Heart left ventricle (tissue), 16 donors: ENCODE measurements around the gene NKX6-1. TPM values are rescaled to one million over a fixed set of nuclear protein-coding genes. Genes with fewer than 3 reads are reported as not detected.

ENCODE experiments used
- ATAC-seq, 4 donors: fragments of 200-7000 bp; cut with Tn5 transposase; one replicate each; pipeline ENCODE4 v1.9.1; 2020 to 2022; ENCODE audit warnings: moderate library complexity in 4 of 4, mild to moderate bottlenecking in 3 of 4, moderate number of reproducible peaks in 1 of 4
- DNase-seq, 5 donors: peaks; one replicate each; pipeline ENCODE4 v3.0.0-alpha.2; 2020
- H3K27ac ChIP-seq, 12 donors: fragments of 200-600 bp; sonication (generic) in 4 of 12; one replicate each; pipeline versions ENCODE4 v1.5.0 to v1.8.0; 2016 to 2022; ENCODE audit warnings: mild to moderate bottlenecking in 2 of 12
- H3K27me3 ChIP-seq, 9 donors: fragments of 200-600 bp; sonication (generic) in 2 of 9; one replicate each; pipeline versions ENCODE4 v1.5.1 to v1.8.0; 2016 to 2022; ENCODE audit warnings: mild to moderate bottlenecking in 3 of 9
- H3K36me3 ChIP-seq, 9 donors: fragments of 200-600 bp; sonication (generic) in 2 of 9; one replicate each; pipeline versions ENCODE4 v1.5.0 to v1.8.0; 2018 to 2022; ENCODE audit warnings: mild to moderate bottlenecking in 2 of 9
- H3K4me1 ChIP-seq, 12 donors: fragments of 200-600 bp; sonication (generic) in 4 of 12; one replicate each; pipeline versions ENCODE4 v1.5.0 to v1.8.0; 2016 to 2022; ENCODE audit warnings: mild to moderate bottlenecking in 3 of 12
- H3K4me3 ChIP-seq, 12 donors: fragments of 200-600 bp; sonication (generic) in 4 of 12; one replicate each; pipeline versions ENCODE4 v1.5.0 to v1.8.0; 2017 to 2022; ENCODE audit warnings: mild to moderate bottlenecking in 9 of 12, moderate library complexity in 4 of 12
- H3K9me3 ChIP-seq, 12 donors: fragments of 200-600 bp; sonication (generic) in 4 of 12; one replicate each; pipeline versions ENCODE4 v1.5.0 to v1.8.0; 2016 to 2022; ENCODE audit warnings: mild to moderate bottlenecking in 1 of 12
- POLR2A ChIP-seq, 2 donors: fragments of 450-650 bp; IDR thresholded peaks; one replicate each; pipeline ENCODE4 v1.6.1; 2017; ENCODE audit warnings: antibody characterized with exemption in 2 of 2, mild to moderate bottlenecking in 2 of 2, moderate library complexity in 2 of 2
- WGBS, 4 donors: extraction: QIAGEN DNeasy Blood & Tissue Kit in 2 of 4; methylation state at CpG; one replicate each; pipeline versions ENCODE4 v1.1.5 to v1.1.7; 2013 to 2018; 5-methylcytosine and 5-hydroxymethylcytosine counted together
- intact Hi-C, 10 donors: fragments of 100-400 bp; cut with DNase I; formaldehyde crosslinking; loops; one replicate each; pipeline versions ENCODE4 v1.11.1 to v1.14.2; 2022
- polyA plus RNA-seq, 2 donors: library from polyadenylated mRNA; stranded (reverse); fragments of 200-250 nt; gene quantifications; one replicate each; pipeline ENCODE4 v1.2.3, GENCODE V29; 2013
- total RNA-seq, 9 donors: library from RNA; depleted of rRNA in 2 of 9; stranded (reverse); fragments of >200 nt in 2 of 9; fragmentation: NEBNext Ultra II Directional in 3 of 9; extraction: Animal tissue kit (Norgen Biotek cat#: 25700) in 3 of 9; gene quantifications; one replicate each; pipeline versions ENCODE4 v1.1.0 to v1.2.4, GENCODE V29; 2016 to 2023
- TF ChIP-seq, protein P1 (sequence below), 12 donors: fragments of 200-600 bp; sonication (generic) in 4 of 12; IDR thresholded peaks; one replicate each; pipeline versions ENCODE4 v1.5.0 to v1.8.0; 2018 to 2022; ENCODE audit warnings: antibody characterized with exemption in 12 of 12, mild to moderate bottlenecking in 5 of 12
- donor health status: ischemic (EF 13 %, LVEDD 7.1; RV severe dilation, severe dysfunction).
- donor health status: healthy with polysubstance abuse.
- donor health status: DM: no; HTN: yes; CAD: no.
- donor health status: DM: no; HTN: no; CAD: no.
- donor health status: ischemic (EF 25% LVEDD 6.9; RV normal size, moderate dysfunction).
- donor health status: ischemic (EF 25% LVEDD 5.7; RV mildly dilated, moderate dysfunction).
- donor health status: healthy.
- donor health status: DM: yes; HTN: yes; CAD: no.
- donor health status: ischemic (EF 35%, LVEDD 5.7; RV mildly dilated, moderate dysfunction).
- donor health status: nonischemic (EF 11% LVEDD 7.7; RV severe dilation, severe dysfunction).
- donor health status: DM: yes; HTN: yes; CAD: no.
- donor health status: PGD.
- donor health status: ischemic (EF 29% LVEDD 5.4; RV normal size, mild dysfunction).
- donor health status: nonischemic (EF 23%, LVEDD 6.1; RV moderate dilation, normal function).

Gene NKX6-1
- total and polyA plus RNA-seq, 11 donors: 0.32 TPM; not detected in 10

- TF ChIP-seq, protein P1, sequence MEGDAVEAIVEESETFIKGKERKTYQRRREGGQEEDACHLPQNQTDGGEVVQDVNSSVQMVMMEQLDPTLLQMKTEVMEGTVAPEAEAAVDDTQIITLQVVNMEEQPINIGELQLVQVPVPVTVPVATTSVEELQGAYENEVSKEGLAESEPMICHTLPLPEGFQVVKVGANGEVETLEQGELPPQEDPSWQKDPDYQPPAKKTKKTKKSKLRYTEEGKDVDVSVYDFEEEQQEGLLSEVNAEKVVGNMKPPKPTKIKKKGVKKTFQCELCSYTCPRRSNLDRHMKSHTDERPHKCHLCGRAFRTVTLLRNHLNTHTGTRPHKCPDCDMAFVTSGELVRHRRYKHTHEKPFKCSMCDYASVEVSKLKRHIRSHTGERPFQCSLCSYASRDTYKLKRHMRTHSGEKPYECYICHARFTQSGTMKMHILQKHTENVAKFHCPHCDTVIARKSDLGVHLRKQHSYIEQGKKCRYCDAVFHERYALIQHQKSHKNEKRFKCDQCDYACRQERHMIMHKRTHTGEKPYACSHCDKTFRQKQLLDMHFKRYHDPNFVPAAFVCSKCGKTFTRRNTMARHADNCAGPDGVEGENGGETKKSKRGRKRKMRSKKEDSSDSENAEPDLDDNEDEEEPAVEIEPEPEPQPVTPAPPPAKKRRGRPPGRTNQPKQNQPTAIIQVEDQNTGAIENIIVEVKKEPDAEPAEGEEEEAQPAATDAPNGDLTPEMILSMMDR (IDR thresholded peaks at IDR 0.05): no peak
- no peak for TF ChIP-seq POLR2A (IDR thresholded peaks at IDR 0.05)
- Histone ChIP-seq H3K27me3 (peaks cover 48 to 99% (median 71%) of the 10 kb centered on the region in 9 donors), H3K4me1 (peaks cover 0 to 25% (median 8%) of the 10 kb centered on the region in 12 donors), H3K4me3 (no peak overlapping the region), H3K9me3 (no peaks in the 10 kb centered on the region), H3K36me3 (no peaks in the 10 kb centered on the region), H3K27ac (no peak overlapping the region)
- intact Hi-C loops: no loop called here
- 4 to 10% (median 5%) methylated on average over 30 to 45 of the region's 45 CpGs for WGBS, 4 donors
- no peak for ATAC-seq
- no peak for DNase-seq
Measured at GRCh38 chr4:84481077-84481859, 17.8 kb downstream of the NKX6-1 start.

DNA sequence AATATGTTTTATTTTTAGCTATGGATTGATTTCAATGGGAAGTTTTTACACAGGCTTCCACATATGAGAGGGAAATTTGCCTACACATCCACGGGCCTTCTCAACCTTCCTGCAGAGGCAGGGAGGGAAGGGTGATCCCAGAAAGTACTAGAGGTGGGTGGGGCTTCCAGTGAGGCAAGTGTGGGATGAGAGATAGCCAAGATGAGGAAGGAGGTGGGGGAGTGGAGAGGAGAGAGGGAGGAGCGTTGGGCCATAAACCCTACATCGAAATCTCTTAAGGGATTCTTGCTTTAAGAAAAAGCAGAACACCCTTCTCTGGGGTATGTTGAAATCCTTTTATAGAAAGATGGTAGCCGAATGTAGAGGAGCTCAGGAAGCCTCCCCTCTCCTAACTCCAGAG is 19.0 kb downstream of the NKX6-1 start:
- no peak overlapping the region for H3K27ac ChIP-seq
- no peak for TF ChIP-seq POLR2A (IDR thresholded peaks at IDR 0.05)
- TF ChIP-seq, protein P1 (IDR thresholded peaks at IDR 0.05): no peak
- WGBS, 4 donors: 15 to 27% (median 16%) methylated on average over 4 of the region's 4 CpGs
- H3K4me3 ChIP-seq: no peak overlapping the region
- peaks cover 0 to 25% (median 8%) of the 10 kb centered on the region in 12 donors for H3K4me1 ChIP-seq
- H3K9me3 ChIP-seq: no peaks in the 10 kb centered on the region
- H3K36me3 ChIP-seq: no peaks in the 10 kb centered on the region
- peaks cover 46 to 96% (median 67%) of the 10 kb centered on the region in 9 donors for H3K27me3 ChIP-seq
- ATAC-seq (no peak), DNase-seq (no peak)
- intact Hi-C loops: no loop called here

GRCh38 chr4:84479663-84480062 is 19.4 kb downstream of the NKX6-1 start:
- TF ChIP-seq POLR2A (IDR thresholded peaks at IDR 0.05): no peak
- TF ChIP-seq, protein P1 (IDR thresholded peaks at IDR 0.05): no peak
- WGBS, 4 donors: 16 to 22% (median 19%) methylated on average over 6 of the region's 6 CpGs
- H3K9me3 ChIP-seq: no peaks in the 10 kb centered on the region
- ATAC-seq (no peak), DNase-seq (no peak)
- H3K27me3 ChIP-seq: peaks cover 42 to 92% (median 63%) of the 10 kb centered on the region in 9 donors
- H3K36me3 ChIP-seq: no peaks in the 10 kb centered on the region
- H3K27ac ChIP-seq: no peak overlapping the region
- no peak overlapping the region for H3K4me3 ChIP-seq
- H3K4me1 ChIP-seq: peaks cover 0 to 25% (median 8%) of the 10 kb centered on the region in 12 donors
- intact Hi-C loops: no loop called here

GRCh38 chr4:84477738-84478137 is 21.4 kb downstream of the NKX6-1 start:
- intact Hi-C loops: no loop called here
- no peak for ATAC-seq
- no peak overlapping the region for H3K27ac ChIP-seq

More at GRCh38 chr4:84477738-84478137, 21.4 kb downstream of the NKX6-1 start:
- 57 to 68% (median 58%) methylated on average over 1 of the region's 1 CpG for WGBS, 4 donors
- Histone ChIP-seq H3K4me3 (no peak overlapping the region), H3K4me1 (peaks cover 0 to 13% (median 3%) of the 10 kb centered on the region in 12 donors), H3K9me3 (no peaks in the 10 kb centered on the region), H3K27me3 (peaks cover 24 to 80% (median 44%) of the 10 kb centered on the region in 9 donors), H3K36me3 (no peaks in the 10 kb centered on the region)
- DNase-seq: no peak
- TF ChIP-seq, protein P1 (IDR thresholded peaks at IDR 0.05): no peak
- TF ChIP-seq POLR2A (IDR thresholded peaks at IDR 0.05): no peak
